SU-DHL-6 (cell line): ENCODE data around the gene SH2B2.

Experiments
- EZH2phosphoT487 ChIP-seq: fragments of 200-600 bp; sonication (generic), shearing (Covaris generic); conservative IDR thresholded peaks from 2 replicates; pipeline ENCODE4 v1.6.1; 2018; ENCODE audit warnings: mild to moderate bottlenecking, antibody characterized with exemption, low read length, moderate library complexity, mixed read lengths
- TF ChIP-seq, protein P1 (sequence below): fragments of 200-600 bp; sonication (generic); IDR thresholded peaks from one replicate; pipeline ENCODE4 v1.5.1; 2017; ENCODE audit warnings: antibody characterized with exemption, mild to moderate bottlenecking, low read length, moderate library complexity; ENCODE audit not compliant: insufficient read depth, poor library complexity, severe bottlenecking

DNA sequence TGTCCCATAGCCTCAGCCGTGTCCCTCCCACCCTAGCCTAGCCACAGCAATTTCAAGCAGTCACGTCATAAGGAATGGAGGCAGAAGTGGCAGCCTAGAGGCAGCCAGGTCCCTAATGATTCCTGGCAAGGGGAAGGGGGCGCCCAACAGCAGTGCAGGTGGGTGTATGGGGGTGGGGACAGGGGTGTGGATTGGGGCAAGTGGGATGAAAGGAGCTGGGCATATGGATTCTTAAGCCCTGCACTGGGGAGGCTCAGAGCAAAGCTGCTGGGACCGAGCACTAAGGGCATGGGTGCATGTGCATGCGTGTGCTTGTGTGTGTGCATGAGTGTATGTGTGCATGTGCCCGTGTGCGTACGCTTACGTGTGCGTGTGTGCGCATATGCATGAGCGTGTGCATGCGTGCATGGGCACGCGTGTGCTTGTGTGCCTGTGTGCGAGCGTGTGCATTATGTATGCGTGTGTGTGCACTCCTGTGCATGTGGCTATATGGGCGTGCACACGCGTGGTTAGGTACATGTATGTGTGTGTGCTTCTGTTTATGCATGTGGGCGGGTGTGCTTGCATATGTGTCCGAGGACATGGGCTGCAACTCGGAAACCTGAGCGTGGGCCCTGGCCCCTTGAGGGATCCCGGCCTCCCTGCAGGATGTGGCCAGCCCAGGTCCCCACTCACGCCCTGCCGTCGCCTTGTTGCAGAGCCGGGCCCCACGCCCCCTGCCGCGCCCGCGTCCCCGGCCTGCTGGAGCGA lies 34.1 kb downstream of the SH2B2 start:
- TF ChIP-seq EZH2phosphoT487, result no peak
- TF ChIP-seq, protein P1, sequence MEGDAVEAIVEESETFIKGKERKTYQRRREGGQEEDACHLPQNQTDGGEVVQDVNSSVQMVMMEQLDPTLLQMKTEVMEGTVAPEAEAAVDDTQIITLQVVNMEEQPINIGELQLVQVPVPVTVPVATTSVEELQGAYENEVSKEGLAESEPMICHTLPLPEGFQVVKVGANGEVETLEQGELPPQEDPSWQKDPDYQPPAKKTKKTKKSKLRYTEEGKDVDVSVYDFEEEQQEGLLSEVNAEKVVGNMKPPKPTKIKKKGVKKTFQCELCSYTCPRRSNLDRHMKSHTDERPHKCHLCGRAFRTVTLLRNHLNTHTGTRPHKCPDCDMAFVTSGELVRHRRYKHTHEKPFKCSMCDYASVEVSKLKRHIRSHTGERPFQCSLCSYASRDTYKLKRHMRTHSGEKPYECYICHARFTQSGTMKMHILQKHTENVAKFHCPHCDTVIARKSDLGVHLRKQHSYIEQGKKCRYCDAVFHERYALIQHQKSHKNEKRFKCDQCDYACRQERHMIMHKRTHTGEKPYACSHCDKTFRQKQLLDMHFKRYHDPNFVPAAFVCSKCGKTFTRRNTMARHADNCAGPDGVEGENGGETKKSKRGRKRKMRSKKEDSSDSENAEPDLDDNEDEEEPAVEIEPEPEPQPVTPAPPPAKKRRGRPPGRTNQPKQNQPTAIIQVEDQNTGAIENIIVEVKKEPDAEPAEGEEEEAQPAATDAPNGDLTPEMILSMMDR, result no peak
